NOMO-1 treated with dmso at 0.1 percent for 144 hours (cell line): ENCODE measurements around the gene KIRREL3.

Experiments
- DNase-seq: peaks from one replicate; lab custom pipeline; 2025; ENCODE audit not compliant: unreplicated experiment; lab: John Stamatoyannopoulos, UW

Gene KIRREL3

DNA sequence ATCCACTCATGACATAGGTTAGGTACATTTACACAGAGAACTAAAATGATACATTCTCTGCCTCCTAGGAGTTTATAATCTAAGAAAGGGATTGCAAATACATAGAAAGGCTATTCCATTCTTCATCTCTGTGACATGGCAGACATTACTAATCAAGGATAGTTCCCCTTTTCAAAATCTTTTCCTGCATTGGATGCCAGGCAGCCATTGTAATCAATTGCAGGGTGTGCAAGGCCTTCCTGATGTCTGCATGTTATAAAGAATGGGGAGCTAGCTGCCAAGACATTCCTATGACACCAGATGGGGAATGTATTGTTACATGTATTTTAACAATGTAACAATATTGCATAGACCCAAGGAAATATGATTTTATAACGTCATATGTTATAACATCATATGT, 82.0 kb downstream of the KIRREL3 start:
- DNase-seq: no peak

DNA sequence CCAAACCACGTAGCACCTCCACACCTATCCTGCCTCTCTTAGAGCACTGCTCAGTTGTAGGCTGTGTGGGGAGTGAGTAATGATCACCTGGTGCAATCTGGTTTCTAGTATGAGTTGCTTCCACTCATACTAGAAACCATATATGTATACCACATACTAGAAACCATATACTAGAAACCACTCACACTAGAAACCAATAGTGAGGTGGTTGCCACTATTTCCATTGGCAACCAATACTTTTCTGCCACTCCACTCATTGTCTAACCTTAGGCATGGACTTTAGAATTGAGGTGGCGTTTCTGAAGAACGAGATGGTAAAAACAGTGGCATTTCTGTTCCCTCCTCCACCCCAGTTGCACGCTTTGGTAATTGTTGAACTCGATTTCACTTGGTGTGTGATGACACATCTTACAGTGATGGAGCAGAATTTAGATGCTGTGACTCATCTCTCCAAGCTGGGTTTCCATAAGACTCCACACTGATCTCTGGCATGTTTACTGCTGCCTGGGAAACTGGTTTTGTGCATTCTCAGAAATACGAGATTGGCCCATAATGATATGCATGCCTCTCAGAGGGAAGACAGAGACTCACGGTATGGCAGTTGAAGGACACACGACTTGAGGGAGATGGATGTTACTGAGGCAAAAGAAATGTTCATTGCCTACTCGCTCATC, 82.9 kb downstream of the KIRREL3 start:
- peak; percentile 5 for DNase-seq

DNA sequence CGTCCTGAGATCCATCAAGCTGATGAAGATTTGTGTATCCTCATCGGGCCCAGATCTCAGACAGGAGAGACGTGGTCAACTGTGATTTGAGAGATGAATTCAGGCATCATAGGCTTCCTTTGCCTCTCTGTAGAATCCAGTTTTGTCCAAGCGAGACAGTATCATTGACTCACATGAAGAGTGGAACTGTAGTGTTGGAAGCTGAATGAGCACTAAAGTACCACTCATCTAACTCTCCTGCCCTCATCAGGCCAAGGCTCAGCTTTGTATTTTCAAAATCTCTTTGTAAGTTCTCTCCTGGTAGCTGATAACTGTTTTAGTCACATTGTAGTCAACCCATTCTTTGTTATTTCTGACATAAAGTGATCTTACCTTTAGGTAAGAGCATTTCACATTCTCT, 85.1 kb downstream of the KIRREL3 start:
- DNase-seq: no peak

GRCh38 chr11:126914941-126915340, 85.6 kb downstream of the KIRREL3 start:
- no peak for DNase-seq

GRCh38 chr11:126914166-126914565, 86.4 kb downstream of the KIRREL3 start:
- no peak for DNase-seq

DNA sequence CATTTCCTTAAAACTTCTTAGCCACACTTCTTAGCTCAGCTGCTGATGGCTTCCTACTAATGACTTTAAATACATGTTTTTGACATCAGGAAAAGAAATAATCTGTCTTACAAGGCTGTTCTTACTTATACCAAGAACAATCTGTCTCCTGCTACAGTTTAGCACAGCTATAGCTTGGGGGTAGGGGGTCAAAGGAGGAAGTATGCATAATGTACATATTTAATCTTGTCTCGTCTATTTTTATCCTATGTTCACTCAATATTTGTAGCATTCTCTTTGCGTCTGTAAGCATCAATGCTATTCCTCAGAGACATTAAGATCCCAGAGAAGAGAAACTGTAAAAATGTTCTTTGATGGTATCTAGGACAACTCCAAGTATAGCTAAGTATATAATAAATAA, 96.0 kb downstream of the KIRREL3 start:
- DNase-seq: no peak

DNA sequence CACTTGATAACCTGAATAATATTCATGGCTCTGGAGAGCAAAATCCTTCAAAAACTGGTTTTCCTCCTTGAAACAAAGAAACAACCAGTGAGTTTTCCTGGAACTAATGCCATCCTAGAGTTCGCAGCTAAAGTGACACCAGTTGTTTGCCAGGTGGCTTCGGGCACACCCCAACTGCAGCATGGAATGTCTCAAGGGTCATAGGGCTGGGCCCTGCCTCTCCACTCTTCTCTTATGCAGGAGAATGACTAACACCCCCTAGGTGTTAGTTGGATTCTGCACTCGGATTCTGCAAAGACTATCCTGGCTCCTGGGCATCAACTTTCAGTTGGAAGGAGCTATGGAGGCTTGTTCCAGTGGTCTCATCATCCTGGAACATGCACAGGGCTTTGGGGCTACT, 98.8 kb downstream of the KIRREL3 start:
- DNase-seq: no peak

DNA sequence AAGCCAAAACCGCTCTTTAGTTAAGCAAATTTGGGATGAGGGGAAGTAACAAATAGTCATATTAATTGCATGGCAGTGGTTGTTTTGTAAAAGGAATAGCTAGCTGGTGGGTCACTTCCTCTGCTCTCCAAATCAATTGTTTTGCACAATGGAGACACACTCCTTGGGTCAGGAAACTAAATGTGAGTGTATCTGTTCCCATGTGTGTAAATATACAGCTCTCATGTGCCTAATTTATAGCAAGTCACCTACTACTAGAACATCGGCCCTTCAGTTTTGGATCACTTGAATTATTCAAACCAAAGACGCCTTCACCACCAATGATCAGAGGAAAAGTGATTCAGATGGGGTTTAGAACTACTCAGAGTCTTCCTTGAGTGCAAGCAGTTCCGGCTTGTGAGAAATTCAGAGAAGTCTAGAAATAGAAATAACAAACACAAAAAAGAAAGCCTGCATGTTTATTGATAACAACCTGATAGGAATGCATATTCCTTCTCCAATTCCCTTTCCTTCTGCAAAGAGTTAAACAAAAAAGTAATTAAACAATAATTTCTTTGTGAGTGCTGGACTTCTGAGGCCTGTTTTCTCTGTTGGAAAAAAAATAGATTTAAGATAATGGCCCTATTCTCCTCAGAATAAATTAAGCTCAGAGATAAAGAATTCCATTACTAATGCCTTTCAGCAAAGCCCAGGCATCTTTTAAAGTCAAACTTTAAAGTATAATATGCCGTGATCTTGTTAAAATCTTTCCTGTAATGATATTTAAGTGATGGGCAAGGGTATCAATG, 100.4 kb downstream of the KIRREL3 start:
- no peak for DNase-seq

DNA sequence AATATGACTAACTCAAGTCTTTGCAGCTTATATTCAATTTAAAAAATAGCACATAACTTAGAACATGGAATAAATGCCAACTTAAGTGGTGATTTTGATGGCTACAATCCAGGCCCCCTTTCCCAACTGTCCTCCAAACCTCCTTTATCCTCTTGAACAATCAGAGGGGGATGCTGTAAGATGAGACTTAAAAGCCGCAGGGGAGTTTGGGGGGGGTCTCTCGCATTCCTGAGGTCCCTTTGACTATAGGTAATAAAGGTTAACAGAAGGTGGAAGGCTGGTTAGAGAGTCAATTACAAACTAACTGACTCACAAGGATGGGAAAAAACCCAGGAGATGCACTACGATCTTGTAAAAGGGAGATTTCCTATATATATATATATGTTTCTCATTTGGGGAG, 101.8 kb downstream of the KIRREL3 start:
- DNase-seq: no peak

GRCh38 chr11:126897430-126897829, 103.1 kb downstream of the KIRREL3 start:
- no peak for DNase-seq

DNA sequence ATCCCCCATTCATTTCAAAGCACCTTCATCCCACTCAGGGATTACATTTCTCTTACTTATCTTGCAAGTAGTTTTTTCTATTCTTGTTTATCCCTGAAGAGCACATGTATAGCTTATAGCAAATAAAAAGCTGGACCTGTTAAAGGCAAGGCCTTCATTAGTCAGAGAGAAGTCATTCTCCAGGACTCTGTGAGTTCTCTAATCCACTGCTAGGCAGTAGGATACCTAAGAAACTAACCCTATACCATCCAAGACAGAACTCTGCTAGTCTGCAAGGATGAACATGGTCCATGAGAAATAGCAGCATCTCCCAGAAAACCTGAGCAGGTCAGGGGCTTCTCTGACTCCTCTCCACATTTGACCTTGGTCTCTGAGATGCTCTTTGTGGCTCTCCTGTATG, 104.5 kb downstream of the KIRREL3 start:
- no peak for DNase-seq

DNA sequence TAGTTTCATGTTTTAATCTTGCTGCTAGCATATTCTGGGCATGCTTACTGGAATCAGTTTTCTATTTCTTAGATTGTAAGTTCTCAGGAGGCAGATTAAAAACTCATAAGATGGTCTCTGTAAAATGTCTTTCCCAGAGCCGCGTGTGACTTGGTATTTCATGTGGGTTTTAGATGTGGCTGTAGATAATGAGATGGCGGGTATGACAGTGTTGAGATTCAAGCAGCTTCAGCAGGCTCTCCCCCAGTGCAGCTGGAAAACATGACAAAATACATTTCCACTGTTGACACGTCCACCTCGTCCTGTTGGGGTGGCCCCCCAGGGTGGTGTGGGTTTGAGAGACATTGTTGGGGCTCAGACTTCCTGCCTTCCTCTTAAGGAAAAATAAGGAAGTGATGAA, 106.8 kb downstream of the KIRREL3 start:
- no peak for DNase-seq

DNA sequence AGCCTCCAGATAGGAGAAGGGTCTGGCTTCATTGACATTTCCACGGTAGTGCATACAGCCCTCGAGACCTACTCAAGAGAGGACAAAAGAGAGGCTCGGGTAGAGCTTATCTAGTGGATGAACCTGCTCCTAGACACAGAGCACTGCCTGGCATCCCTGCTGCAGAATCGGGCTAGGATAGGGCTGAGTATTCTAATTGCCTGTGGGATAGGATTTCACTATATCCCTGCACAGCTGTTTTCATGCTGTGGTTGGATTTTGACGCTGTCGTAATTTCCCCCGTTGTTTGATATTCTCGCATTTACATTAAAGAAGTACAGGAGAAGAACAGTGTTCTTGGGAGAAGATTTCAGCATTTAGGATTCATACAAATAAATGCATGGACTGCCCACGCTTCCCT, 107.8 kb downstream of the KIRREL3 start:
- no peak for DNase-seq

- DNase-seq: no peak
Measured at GRCh38 chr11:126891556-126892217, 108.9 kb downstream of the KIRREL3 start.

- no peak for DNase-seq
Measured at GRCh38 chr11:126890561-126890960, 110.0 kb downstream of the KIRREL3 start.

- DNase-seq: no peak
Measured at GRCh38 chr11:126888115-126888712, 112.4 kb downstream of the KIRREL3 start.

DNA sequence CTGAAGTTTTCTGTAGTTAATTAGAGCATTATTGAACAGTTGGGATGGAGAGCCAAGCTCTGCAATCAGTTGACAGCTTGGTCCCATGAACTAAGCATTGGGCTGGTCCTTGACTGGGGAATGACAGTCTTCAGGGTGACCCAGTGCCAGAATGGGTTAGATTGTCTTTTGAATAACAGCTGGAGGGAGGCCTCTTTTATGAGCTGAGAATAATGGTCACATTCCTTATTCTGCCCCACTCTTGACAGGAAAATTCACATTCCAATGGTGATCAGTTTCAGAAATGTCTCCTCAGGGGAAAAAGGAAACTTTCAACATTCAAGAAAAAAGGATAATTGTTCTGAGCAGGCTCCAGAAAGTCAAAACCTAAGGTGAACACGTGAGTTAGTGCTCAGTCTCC, 113.9 kb downstream of the KIRREL3 start:
- no peak for DNase-seq

GRCh38 chr11:126886085-126886484, 114.5 kb downstream of the KIRREL3 start:
- DNase-seq: no peak

DNA sequence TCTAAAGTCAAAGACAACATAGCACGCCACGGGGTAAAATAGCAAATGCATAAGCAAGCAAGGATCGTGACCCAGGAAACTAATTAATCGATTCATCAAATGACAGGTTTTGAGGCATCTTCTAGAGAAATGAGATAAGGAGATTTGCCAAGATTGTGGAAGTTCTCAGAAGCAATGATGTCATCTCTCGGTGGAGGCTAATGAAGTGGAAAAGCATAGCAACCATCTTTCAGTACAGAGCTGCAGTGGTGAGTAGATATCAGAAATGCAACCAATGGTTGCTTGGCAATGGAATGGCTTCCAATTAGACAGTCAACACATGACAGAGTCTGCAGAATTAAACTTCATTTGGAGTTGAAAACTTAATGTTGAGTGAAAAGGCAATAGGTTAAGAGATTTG, 116.0 kb downstream of the KIRREL3 start:
- DNase-seq: no peak

- no peak for DNase-seq
Measured at GRCh38 chr11:126884192-126884591, 116.4 kb downstream of the KIRREL3 start.

- DNase-seq: no peak
Measured at GRCh38 chr11:126880872-126881271, 119.7 kb downstream of the KIRREL3 start.

DNA sequence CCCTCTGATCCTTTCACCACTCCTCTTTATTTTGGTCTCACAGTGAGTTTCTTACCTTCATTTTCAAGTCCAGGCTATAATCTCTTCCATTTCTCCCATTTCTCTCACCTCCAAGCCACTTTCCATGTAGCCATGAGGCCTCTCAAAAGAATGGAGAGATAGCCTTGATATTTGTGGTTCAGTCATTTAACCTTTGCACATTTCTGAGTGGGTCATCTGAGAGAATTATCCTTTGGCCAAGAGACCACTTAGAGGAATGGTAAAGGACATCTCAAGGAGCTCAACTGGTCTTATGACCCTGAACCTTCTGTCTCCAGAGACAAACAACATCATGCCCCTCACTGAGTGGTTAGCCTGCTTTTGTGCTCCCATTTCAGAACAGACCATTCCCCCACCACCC, 121.1 kb downstream of the KIRREL3 start:
- no peak for DNase-seq
